Measurements from ENCODE around the gene SIGLEC12. TPM values are rescaled to one million over a fixed set of nuclear protein-coding genes. Genes with fewer than 3 reads are reported as not detected.

The SIGLEC12 gene
- total and polyA plus RNA-seq, 9 of the 15 experiments (the other 6 are each of a cell fraction or from before 2014, with no cell fraction given), result 0.08 to 1.3 (median 0.54) TPM

GRCh38 chr19:51467864-51468544 lies 33.6 kb downstream of the SIGLEC12 start (continued):
- TF ChIP-seq ZNF347 (CRISPR knock-in tag; IDR thresholded peaks at IDR 0.05; ENCODE audit: low read depth) (no peak), ZBTB8A (IDR thresholded peaks at IDR 0.05; ENCODE audit: partially characterized antibody) (no peak), CEBPG (CRISPR knock-in tag; IDR thresholded peaks at IDR 0.05) (no peak), CEBPG (tag; conservative IDR thresholded peaks at IDR 0.05 in 1 of 2, IDR thresholded peaks at IDR 0.05 in 1 of 2) (no peak), MLLT1 (IDR thresholded peaks at IDR 0.05) (peak; percentile 9 to 58; a peak in 2 of 4 replicates), ZNF124 (CRISPR knock-in tag; IDR thresholded peaks at IDR 0.05) (no peak), ZNF232 (CRISPR knock-in tag; IDR thresholded peaks at IDR 0.05) (no peak), MTA3 (IDR thresholded peaks at IDR 0.05; ENCODE audit: borderline replicate concordance) (peak; percentile 87), MIER1 (IDR thresholded peaks at IDR 0.05; ENCODE audit: low read depth) (peak; percentile 49; the same call in 1 of the 2 replicates), NEUROD1 (IDR thresholded peaks at IDR 0.05; ENCODE audit: borderline replicate concordance, low read depth, low read length, partially characterized antibody) (peak; percentile 53), ZNF449 (CRISPR knock-in tag; IDR thresholded peaks at IDR 0.05) (no peak), MYNN (IDR thresholded peaks at IDR 0.05) (peak; percentile 85; the same call in 1 of the 2 replicates), MYNN (CRISPR knock-in tag; IDR thresholded peaks at IDR 0.05) (no peak), NCOR1 (IDR thresholded peaks at IDR 0.05) (peak; percentile 82), ZNF75A (CRISPR knock-in tag; IDR thresholded peaks at IDR 0.05) (no peak), ZNF212 (CRISPR knock-in tag; IDR thresholded peaks at IDR 0.05) (no peak), MAX (CRISPR knock-in tag; IDR thresholded peaks at IDR 0.05) (peak; percentile 46; the same call in 1 of the 2 replicates), MCM7 (IDR thresholded peaks at IDR 0.05) (peak in 1 of 2 experiments; percentile 11; a peak in 1 of 4 replicates), ZNF277 (CRISPR knock-in tag; IDR thresholded peaks at IDR 0.05; ENCODE audit: borderline replicate concordance) (no peak), CHAMP1 (IDR thresholded peaks at IDR 0.05) (peak; percentile 62; the same call in 1 of the 2 replicates), PTBP1 (IDR thresholded peaks at IDR 0.05; ENCODE audit: low read depth, low read length) (no peak), CBX5 (IDR thresholded peaks at IDR 0.05; ENCODE audit: borderline replicate concordance, low read depth) (no peak), CHD1 (IDR thresholded peaks at IDR 0.05; ENCODE audit: low read length) (peak; percentile 86)

All from K562 (cell line).